Measurements from ENCODE around the gene PIWIL4. TPM values are rescaled to one million over a fixed set of nuclear protein-coding genes. Genes with fewer than 3 reads are reported as not detected.

Gene PIWIL4
- total RNA-seq, 3 donors from 2014 or later: 5.0 to 11.5 (median 5.9) TPM

- Histone ChIP-seq H3K36me3 (ENCODE audit: low read depth) (no peaks in the 10 kb centered on the region), H3K4me3 (no peak overlapping the region), H3K4me1 (ENCODE audit: low read depth) (no peaks in the 10 kb centered on the region), H3K9me3 (no peaks in the 10 kb centered on the region)
- ATAC-seq: no peak
- intact Hi-C loops (cut with DNase I, micrococcal nuclease): no loop called here
- DNase-seq: no peak
- TF ChIP-seq CTCF (IDR thresholded peaks at IDR 0.05): no peak
These were observed 87.0 kb downstream of the PIWIL4 start for GRCh38 chr11:94654201-94654600.

DNA sequence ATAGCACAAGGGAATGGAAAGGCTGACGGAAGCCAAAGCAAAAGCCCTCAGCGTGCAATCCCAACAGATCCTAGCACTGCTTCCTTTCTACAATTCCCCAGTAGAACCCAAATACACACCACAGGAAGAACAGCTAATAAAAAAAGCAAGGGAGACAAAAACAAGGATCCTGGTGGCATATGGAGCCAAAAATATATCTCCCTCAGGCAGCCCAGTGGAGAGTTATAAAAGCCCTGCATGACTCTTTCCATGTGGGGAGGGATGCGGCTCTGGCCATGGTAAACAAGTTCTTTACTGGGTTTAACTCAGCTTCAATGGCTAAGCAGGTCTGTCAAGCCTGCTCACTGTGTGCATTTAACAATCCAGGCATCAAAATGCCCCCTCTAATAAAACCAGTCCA, 88.1 kb downstream of the PIWIL4 start:
- DNase-seq: no peak
- Histone ChIP-seq H3K4me1 (ENCODE audit: low read depth) (no peaks in the 10 kb centered on the region), H3K36me3 (ENCODE audit: low read depth) (no peaks in the 10 kb centered on the region), H3K4me3 (no peak overlapping the region), H3K9me3 (no peaks in the 10 kb centered on the region)
- ATAC-seq: no peak
- no peak for TF ChIP-seq CTCF (IDR thresholded peaks at IDR 0.05)
- intact Hi-C loops (cut with DNase I, micrococcal nuclease): no loop called here

- Histone ChIP-seq H3K9me3 (no peaks in the 10 kb centered on the region), H3K4me1 (ENCODE audit: low read depth) (no peaks in the 10 kb centered on the region), H3K36me3 (ENCODE audit: low read depth) (no peaks in the 10 kb centered on the region), H3K4me3 (no peak overlapping the region)
- DNase-seq: no peak
- no peak for TF ChIP-seq CTCF (IDR thresholded peaks at IDR 0.05)
- ATAC-seq: no peak
- intact Hi-C loops (cut with DNase I, micrococcal nuclease): no loop called here
These were observed 88.8 kb downstream of the PIWIL4 start for GRCh38 chr11:94655956-94656355.

DNA sequence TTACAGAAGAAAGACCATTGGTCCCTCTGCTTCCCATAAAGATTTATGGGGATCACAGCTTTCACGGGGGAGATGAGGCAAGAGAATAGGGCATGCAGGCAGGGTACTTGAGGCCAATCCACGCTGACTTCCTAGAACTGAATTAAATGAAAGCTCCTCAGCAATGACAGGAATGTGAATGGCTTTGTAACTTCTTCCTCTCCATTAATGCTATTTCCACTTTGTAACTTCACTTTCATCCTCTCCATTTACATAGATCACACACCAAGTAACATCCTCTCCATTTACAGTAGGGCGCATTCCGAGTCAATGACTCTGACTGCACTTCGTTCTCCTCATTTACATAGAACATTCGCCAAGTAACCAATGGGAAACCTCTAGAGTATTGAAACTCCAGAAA, 89.8 kb downstream of the PIWIL4 start:
- no peaks in the 10 kb centered on the region for H3K9me3 ChIP-seq
- intact Hi-C loops (cut with DNase I, micrococcal nuclease): no loop called here
- TF ChIP-seq CTCF (IDR thresholded peaks at IDR 0.05): no peak
- H3K4me3 ChIP-seq: no peak overlapping the region
- no peaks in the 10 kb centered on the region for H3K36me3 ChIP-seq (ENCODE audit: low read depth)
- ATAC-seq (no peak), DNase-seq (no peak)
- H3K4me1 ChIP-seq (ENCODE audit: low read depth): no peaks in the 10 kb centered on the region

DNA sequence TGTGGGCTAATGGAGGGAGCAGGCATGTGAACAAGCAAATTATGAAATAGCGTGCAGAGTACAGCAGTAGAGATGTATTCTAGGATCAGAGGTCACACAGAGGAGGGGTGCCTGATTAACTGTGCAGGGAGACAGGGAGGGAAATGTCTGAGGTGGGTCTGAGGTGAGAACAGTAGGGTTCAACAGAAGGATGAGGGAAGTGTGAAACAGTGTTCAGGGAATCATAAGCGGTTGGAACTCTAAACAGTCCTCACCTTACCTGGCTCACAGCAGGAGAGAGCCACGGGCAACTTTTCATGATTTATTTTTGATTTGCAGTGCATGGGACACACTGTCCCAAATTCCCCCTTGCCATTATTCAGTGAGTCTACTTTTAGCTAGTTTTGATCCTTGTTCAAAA, 90.5 kb downstream of the PIWIL4 start:
- intact Hi-C loops (cut with DNase I, micrococcal nuclease): no loop called here
- Histone ChIP-seq H3K4me3 (no peak overlapping the region), H3K9me3 (no peaks in the 10 kb centered on the region), H3K4me1 (ENCODE audit: low read depth) (no peaks in the 10 kb centered on the region), H3K36me3 (ENCODE audit: low read depth) (no peaks in the 10 kb centered on the region)
- no peak for DNase-seq
- no peak for ATAC-seq
- no peak for TF ChIP-seq CTCF (IDR thresholded peaks at IDR 0.05)

GRCh38 chr11:94658386-94658785, 91.2 kb downstream of the PIWIL4 start:
- no peak for TF ChIP-seq CTCF (IDR thresholded peaks at IDR 0.05)
- H3K36me3 ChIP-seq (ENCODE audit: low read depth): no peaks in the 10 kb centered on the region
- ATAC-seq (no peak), DNase-seq (no peak)
- H3K9me3 ChIP-seq: no peaks in the 10 kb centered on the region
- H3K4me1 ChIP-seq (ENCODE audit: low read depth): no peaks in the 10 kb centered on the region
- H3K4me3 ChIP-seq: no peak overlapping the region
- intact Hi-C loops (cut with DNase I, micrococcal nuclease): no loop called here
